ES-I3 (cell line): ENCODE results near the gene FSIP1.

Source experiments
- H3K36me3 ChIP-seq: 2 replicates; pipeline ENCODE4 v1.6.1; 2013; ENCODE audit warnings: mild to moderate bottlenecking, low read length, control low read depth, moderate library complexity; ENCODE audit not compliant: insufficient read depth
- H3K4me1 ChIP-seq: 2 replicates; pipeline ENCODE4 v1.6.1; 2013; ENCODE audit warnings: mild to moderate bottlenecking, control low read depth, low read length; ENCODE audit not compliant: insufficient read depth
- H3K9ac ChIP-seq: 2 replicates; pipeline ENCODE4 v1.6.1; 2013; ENCODE audit warnings: low read depth, mild to moderate bottlenecking, low read length, moderate library complexity
- H3K9me3 ChIP-seq: 2 replicates; pipeline ENCODE4 v1.6.1; 2013; ENCODE audit warnings: mild to moderate bottlenecking, low read length, moderate library complexity; ENCODE audit not compliant: control insufficient read depth, insufficient read depth

FSIP1 gene

DNA sequence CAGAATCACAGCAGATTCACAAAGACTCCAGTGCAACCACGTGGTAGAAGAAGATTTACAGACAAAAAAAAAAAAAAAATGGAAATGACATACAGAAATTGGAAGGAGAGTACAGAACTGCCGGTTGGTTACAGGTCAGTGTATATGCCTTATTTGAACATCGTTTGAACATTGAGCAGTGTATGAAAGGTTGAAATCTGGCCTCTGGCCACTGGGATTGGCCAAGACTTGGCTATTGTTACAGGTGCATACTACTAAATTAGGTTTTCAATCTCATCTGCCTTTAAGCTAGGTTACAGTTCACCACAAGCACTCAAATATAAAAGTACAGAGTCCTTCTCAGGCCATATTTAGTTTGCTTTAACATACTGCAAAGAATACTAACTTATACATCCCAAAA, 142.0 kb downstream of the FSIP1 start:
- Histone ChIP-seq H3K9me3 (no peaks in the 10 kb centered on the region), H3K36me3 (no peaks in the 10 kb centered on the region), H3K9ac (no peak overlapping the region), H3K4me1 (peaks cover 17% of the 10 kb centered on the region)

DNA sequence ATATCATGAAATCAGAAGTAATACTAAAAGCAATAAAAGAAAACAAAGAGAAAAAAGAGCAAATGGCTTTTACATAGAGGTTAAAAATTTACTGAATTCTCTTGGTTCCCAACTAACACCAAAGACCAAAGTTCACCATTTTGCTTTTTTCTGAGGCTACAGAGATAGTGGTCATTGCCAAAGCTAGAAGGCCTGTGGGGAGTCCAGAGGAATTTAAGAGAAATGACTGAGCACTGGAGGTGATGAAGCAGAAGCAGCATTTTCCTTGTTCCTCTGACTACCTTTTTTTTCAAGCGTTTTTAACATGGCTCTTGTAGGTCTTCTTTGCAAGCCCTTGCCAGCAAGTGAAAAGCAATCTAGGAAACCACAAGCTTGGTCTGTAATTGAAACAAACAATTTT, 143.6 kb downstream of the FSIP1 start:
- H3K36me3 ChIP-seq = no peaks in the 10 kb centered on the region
- H3K9me3 ChIP-seq = no peaks in the 10 kb centered on the region
- H3K9ac ChIP-seq = no peak overlapping the region
- H3K4me1 ChIP-seq = peaks cover 17% of the 10 kb centered on the region

DNA sequence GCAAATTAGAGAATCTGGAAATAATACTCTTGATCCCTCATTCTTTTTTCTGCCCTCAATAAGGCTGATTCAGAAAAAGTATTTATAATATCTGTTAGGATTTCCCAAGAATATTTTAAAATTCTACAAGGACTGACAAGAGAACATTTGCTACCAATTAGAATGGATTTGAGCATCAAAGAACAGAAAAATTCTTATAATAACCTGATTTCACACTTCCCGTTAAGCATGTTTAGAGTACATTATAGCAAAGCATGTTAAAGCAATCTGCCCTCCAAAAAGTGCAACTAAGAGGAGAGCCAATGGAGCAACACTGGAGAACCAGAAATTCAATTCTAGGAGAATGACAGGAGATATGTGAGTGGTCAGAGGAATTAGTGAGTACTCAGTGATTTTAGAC, 144.6 kb downstream of the FSIP1 start:
- no peak overlapping the region for H3K9ac ChIP-seq
- H3K4me1 ChIP-seq = peaks cover 17% of the 10 kb centered on the region
- H3K36me3 ChIP-seq = no peaks in the 10 kb centered on the region
- H3K9me3 ChIP-seq = no peaks in the 10 kb centered on the region

DNA sequence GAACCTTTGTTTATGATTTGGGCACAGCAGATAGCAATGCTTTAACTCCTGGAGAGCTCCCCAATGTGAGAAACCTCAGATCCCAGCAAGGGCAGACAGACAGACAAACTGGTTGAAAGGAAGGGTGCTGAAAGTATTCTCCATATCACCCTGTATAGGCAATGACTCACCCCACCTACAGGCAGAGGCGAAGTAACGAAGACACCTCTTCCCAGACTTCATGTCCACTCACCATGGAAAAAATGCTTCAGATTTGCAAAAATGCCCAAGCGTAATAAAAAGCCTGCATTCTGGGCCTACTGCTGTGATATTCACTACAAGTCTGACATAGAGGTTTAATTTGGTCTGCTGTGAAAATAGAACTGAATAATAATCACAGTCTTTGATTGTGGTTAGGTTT, 151.3 kb downstream of the FSIP1 start:
- no peak overlapping the region for H3K9ac ChIP-seq
- no peaks in the 10 kb centered on the region for H3K36me3 ChIP-seq
- no peaks in the 10 kb centered on the region for H3K4me1 ChIP-seq
- H3K9me3 ChIP-seq = no peaks in the 10 kb centered on the region

DNA sequence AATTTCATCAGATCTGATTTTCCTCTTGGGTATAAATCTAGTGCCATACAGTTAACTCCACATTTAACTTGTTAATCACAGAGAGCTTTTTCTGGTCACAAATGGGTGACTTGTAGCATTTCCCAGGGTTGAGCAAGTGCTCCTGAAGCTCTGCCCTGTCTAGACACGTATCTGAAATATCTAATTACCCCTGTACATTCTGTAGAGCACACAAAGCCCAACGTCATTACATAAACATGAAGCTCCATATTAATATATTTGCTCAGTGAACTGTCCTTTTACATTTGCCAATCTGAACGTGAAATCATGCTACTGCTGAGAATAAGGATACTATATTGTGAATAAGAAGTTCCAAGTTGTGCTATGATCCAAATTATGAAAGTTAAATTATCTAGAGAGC, 152.7 kb downstream of the FSIP1 start:
- H3K36me3 ChIP-seq = no peaks in the 10 kb centered on the region
- no peaks in the 10 kb centered on the region for H3K4me1 ChIP-seq
- no peak overlapping the region for H3K9ac ChIP-seq
- H3K9me3 ChIP-seq = no peaks in the 10 kb centered on the region

DNA sequence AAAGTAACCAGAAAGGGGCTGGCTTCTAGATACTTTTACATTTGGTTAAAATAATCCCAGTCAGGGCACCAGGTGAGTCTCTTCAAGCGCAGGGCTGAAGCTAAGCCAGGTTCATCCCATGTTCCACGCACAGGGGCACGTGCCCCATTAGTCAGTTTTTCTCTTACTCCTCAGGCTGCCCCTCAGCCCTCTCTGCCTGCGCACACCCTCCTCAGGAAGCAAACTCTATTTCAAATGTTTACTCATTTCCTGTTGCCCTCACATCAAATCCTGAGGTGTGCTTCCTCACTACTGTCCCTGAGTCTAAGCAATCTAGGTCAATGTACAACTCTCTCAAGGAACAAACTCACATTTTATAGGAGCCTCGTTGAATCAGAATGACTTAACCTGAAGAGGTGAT, 153.3 kb downstream of the FSIP1 start:
- no peaks in the 10 kb centered on the region for H3K9me3 ChIP-seq
- no peak overlapping the region for H3K9ac ChIP-seq
- no peaks in the 10 kb centered on the region for H3K4me1 ChIP-seq
- H3K36me3 ChIP-seq = no peaks in the 10 kb centered on the region

DNA sequence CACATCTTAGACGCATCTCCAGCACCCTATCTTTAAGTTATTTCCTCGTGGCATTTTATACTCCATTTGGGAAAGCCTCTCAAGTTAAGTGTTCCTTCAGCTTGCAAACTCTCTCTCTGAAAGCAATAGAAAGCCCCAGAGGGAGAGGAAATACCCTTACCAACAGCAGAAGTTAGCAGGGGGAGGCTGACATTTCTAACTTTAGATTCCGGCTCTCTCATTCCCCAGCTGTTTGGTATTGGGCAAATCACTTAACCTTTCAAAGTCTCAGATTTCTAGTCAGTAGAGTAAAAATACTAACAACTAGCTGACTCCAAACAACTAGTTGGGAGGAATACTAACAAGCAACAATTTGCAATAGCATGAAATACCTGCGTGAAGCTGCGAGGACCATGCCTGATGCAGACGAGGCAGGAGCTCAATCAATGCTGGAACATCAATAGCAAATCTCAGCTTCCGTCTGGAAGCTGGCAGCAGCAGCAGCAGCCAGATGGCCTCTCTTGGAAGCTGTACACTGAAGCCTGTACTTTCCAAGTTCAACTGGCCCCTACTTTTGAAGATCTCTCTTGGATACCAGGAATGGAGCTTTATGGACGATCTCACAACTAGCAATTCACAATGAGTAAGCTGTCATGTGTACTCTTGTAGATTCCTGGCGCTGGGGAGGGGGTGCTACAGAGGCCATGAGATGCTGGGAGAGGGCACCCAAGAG, 153.9 kb downstream of the FSIP1 start:
- no peaks in the 10 kb centered on the region for H3K4me1 ChIP-seq
- H3K9me3 ChIP-seq = no peaks in the 10 kb centered on the region
- H3K9ac ChIP-seq = no peak overlapping the region
- no peaks in the 10 kb centered on the region for H3K36me3 ChIP-seq

DNA sequence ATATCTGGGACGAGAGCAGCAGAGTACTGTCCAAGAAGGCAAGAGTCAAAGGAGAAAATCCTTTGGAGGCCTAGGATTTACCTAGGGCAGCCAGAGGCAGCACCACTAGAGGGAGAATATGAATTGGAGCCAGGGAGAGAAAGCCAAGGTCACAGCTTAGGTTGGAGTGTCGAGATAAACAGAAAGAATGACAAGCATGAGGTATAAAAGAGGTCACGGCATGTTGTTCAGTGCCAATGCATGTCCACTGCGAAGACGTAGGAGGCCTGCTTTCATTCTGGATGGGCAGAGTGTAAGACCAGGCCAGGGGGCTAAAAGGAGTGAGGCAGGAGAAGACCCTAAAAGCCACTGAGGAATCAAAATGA, 154.5 kb downstream of the FSIP1 start:
- H3K9ac ChIP-seq = no peak overlapping the region
- H3K4me1 ChIP-seq = no peaks in the 10 kb centered on the region
- H3K9me3 ChIP-seq = no peaks in the 10 kb centered on the region
- no peaks in the 10 kb centered on the region for H3K36me3 ChIP-seq

DNA sequence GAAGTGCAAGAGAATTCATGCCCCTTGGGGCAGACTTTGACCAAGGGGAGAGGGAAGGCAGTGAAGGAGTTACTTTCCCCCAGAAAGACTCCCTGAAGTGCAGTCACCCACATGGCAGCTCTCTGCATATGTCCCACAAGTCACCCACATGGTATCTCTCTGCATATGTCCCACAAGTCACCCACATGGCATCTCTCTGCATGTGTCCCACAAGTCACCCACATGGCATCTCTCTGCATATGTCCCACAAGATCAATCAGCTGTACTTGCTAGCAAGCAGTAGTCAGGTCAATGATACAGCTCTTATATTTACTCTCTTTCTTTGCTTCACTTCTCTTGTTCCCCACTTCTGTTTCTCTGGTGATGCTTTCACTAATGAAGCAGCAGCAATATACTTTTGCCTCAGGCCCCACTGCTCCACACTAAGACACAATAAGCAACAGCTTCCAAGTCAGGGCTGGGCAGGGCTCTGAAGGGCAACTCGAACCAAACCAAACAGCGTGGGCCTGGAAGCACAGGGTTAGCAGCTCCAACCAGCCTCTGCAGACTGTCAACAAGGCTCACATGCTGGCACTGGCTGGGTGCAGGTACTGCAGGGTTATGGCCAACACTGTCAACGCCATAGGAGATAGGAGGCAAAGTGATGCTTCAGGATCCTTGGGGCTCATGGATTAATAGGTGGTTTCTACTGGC, 155.0 kb downstream of the FSIP1 start:
- H3K4me1 ChIP-seq = no peaks in the 10 kb centered on the region
- H3K36me3 ChIP-seq = no peaks in the 10 kb centered on the region
- H3K9ac ChIP-seq = no peak overlapping the region

DNA sequence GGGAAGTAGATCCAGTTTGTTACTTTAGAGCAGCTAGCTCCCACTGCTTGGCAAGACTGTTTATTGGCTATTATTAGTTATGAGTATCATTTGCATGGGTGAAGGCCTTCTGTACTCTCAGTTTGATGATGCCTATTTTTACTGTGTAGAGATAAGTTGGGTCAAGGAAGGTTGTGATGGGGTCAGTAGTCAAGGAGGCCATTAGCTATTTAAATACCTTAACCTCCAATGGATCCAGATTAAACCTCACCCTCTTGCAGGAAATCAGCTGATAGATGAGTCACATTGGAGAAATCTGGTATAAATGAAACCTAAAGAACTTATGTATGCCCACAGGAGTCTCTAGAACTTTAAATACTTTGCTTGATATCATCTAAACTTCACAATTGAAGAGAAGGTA, 156.8 kb downstream of the FSIP1 start:
- Histone ChIP-seq H3K9me3 (no peaks in the 10 kb centered on the region), H3K36me3 (no peaks in the 10 kb centered on the region), H3K9ac (no peak overlapping the region), H3K4me1 (no peaks in the 10 kb centered on the region)

More for the DNA sequence above, 155.0 kb downstream of the FSIP1 start:
- no peaks in the 10 kb centered on the region for H3K9me3 ChIP-seq

DNA sequence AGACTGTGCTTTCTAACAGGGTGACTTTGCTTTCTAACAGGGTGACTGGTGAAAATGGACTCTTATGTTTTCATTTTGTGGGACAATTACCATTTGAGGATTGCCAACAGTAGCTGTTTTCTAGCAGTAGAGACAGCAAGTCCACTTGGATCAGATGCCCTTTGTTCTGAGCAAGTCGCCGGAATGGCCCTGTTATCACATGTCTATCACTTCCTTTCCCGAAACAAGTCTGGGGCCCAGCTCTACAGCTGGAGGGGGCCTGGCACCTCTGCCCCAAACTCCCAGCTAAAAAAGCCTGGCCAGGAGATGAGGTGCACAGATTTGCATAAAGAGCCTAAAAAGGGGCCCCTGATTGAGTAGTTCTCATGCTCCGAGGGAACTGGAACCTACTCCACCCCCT, 157.2 kb downstream of the FSIP1 start:
- H3K9me3 ChIP-seq = no peaks in the 10 kb centered on the region
- no peak overlapping the region for H3K9ac ChIP-seq
- no peaks in the 10 kb centered on the region for H3K4me1 ChIP-seq
- no peaks in the 10 kb centered on the region for H3K36me3 ChIP-seq

DNA sequence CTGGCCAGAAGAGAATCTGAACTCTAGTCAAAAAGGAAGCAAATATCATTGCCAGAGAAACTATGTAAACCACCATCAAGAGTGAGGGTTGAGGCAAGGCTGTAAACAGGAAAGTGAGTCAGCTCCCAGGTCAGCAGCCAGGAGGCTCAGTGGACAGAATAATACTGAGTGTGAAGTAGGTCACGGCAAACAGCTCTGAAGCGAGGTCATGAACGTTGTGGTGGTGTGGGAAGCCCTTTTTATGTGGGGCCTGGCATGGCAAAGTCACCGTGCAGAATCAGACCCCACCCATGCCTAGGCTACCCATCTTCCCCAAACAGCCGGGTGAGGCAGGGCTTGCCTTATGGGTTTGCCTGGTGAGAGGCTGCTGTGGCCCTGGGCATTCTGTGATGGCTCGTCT, 157.8 kb downstream of the FSIP1 start:
- Histone ChIP-seq H3K4me1 (no peaks in the 10 kb centered on the region), H3K36me3 (no peaks in the 10 kb centered on the region), H3K9me3 (no peaks in the 10 kb centered on the region), H3K9ac (no peak overlapping the region)

DNA sequence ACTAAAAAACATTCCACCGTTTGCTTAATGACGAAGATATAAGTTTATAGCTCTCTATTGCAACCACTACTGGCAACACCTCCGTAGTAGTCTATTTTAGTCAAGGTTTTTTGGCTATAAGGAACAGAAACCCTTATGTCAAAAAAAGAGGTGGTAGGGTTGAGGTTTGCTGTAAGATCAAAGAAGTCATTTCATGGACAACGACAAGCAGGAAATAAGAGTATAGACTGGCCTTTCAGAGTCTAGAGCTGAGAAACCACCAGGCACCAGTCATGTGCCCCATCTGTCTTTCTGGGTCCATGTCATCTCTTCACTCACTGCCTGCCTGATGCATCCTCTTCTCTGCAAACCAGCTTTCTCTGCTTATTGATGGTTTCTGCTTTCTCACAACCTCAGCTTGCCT, 159.1 kb downstream of the FSIP1 start:
- no peaks in the 10 kb centered on the region for H3K4me1 ChIP-seq
- no peaks in the 10 kb centered on the region for H3K9me3 ChIP-seq
- no peak overlapping the region for H3K9ac ChIP-seq

DNA sequence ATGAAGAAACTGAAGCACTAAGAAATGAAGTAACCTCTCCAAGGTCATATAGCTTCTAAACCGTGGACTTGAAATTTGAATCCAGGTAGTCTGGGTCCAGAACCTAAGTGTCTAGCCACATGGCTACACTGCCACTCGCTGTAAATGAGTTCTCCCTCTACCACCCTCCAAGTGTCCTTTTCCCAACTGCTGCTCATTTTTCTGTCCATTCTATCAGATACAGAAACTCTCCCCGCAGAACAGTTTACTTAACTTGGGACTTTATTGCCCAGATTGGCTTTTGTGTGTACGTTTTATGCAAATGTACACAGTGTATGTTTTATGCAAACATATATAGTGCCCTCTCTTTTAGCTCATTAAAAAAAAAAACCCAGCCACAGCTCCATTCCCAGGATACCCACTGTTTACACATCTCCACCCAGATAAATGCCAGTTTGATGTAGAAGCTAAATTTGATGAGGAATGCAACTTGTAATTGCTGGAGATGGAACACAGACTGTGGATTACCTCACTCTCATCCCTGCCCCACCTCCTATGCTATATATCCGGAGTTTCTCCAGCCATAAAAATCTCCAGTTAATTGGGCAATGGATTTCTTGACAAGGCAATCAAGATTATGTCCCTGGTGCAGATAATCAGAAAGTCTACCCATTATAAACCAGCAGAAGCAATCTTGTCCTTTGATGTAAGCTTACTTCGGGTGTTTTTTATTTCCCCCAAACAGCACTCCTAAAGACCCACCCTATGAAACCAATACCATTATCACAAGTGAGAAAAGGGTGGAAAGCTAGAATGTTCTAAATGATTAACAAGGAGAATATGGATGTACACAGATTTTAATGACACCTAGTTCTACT, 159.8 kb downstream of the FSIP1 start:
- Histone ChIP-seq H3K4me1 (no peaks in the 10 kb centered on the region), H3K9ac (no peak overlapping the region), H3K36me3 (no peaks in the 10 kb centered on the region), H3K9me3 (no peaks in the 10 kb centered on the region)

More for the DNA sequence above, 159.1 kb downstream of the FSIP1 start:
- no peaks in the 10 kb centered on the region for H3K36me3 ChIP-seq

DNA sequence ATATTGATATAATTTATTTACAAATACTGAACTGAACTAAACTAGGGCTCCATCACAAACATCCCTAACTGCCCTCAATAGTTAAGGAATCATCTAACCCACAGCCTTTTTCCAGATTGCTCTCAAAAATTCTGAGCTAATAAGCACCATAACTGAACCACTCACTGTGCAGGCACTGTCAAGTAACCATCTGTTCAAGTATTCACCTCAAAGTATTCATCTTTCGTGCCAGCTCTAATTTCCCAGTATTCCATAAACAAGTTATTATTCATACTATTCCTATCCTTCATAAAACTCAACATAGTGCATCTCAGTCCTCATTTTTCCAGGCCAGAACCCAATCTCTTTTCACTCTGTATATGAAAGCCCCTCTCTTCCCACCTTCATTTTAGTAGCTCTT, 160.7 kb downstream of the FSIP1 start:
- Histone ChIP-seq H3K4me1 (no peaks in the 10 kb centered on the region), H3K9me3 (no peaks in the 10 kb centered on the region)

More for the DNA sequence above, 160.7 kb downstream of the FSIP1 start:
- H3K36me3 ChIP-seq = no peaks in the 10 kb centered on the region
- H3K9ac ChIP-seq = no peak overlapping the region
